Vagina (tissue), 2 donors: ENCODE results near the gene BCKDK. TPM values are rescaled to one million over a fixed set of nuclear protein-coding genes. Genes with fewer than 3 reads are reported as not detected.
A peak's percentile ranks its signal among the peaks of the same experiment; 100 is the strongest.
"Not testable (repeated sequence)": the region's sequence is repeated elsewhere in the genome, so short reads cannot be mapped to it uniquely, and the experiment has no call there.

Source experiments
- DNase-seq, 2 donors: peaks; one replicate each; pipeline ENCODE4 v3.0.0-alpha.2; 2017; ENCODE audit errors: extremely low spot score in 2 of 2
- H3K27ac ChIP-seq: fragments of 200-600 bp; sonication (generic); one replicate; pipeline ENCODE4 v1.5.1; 2019
- H3K27me3 ChIP-seq: fragments of 200-600 bp; sonication (generic); one replicate; pipeline ENCODE4 v1.5.1; 2019
- H3K36me3 ChIP-seq, 2 donors: fragments of 200-600 bp; sonication (generic); one replicate each; pipeline ENCODE4 v1.5.1; 2017 to 2019
- H3K4me1 ChIP-seq: fragments of 200-600 bp; sonication (generic); one replicate; pipeline ENCODE4 v1.5.1; 2019
- H3K4me3 ChIP-seq, 2 donors: fragments of 200-600 bp; sonication (generic); 1 replicate in 1 of 2; 2 replicates in 1 of 2; pipeline ENCODE4 v1.5.1; 2016 to 2019
- H3K9me3 ChIP-seq: fragments of 200-600 bp; sonication (generic); one replicate; pipeline ENCODE4 v1.5.1; 2019
- CTCF ChIP-seq, 3 experiments: fragments of 450-650 bp in 2 of 3; fragments of 200-600 bp in 1 of 3; sonication (generic) in 1 of 3; IDR thresholded peaks; one replicate each; pipeline ENCODE4 v1.5.1; 2017 to 2019; ENCODE audit warnings: antibody characterized with exemption in 3 of 3, mild to moderate bottlenecking in 2 of 3, moderate library complexity in 2 of 3
- POLR2A ChIP-seq, 2 donors: fragments of 450-650 bp; IDR thresholded peaks; one replicate each; pipeline ENCODE4 v1.6.1; 2017; ENCODE audit warnings: antibody characterized with exemption in 2 of 2, mild to moderate bottlenecking in 2 of 2, moderate library complexity in 2 of 2
- POLR2AphosphoS5 ChIP-seq, 2 donors: sonication (generic); formaldehyde crosslinking; IDR thresholded peaks; one replicate each; pipeline ENCODE4 v1.9.0; 2017; ENCODE audit warnings: antibody characterized with exemption in 2 of 2, mild to moderate bottlenecking in 2 of 2, low read depth in 1 of 2; ENCODE audit not compliant: insufficient read depth in 1 of 2
- intact Hi-C: fragments of 100-400 bp; cut with DNase I; formaldehyde crosslinking; loops from one replicate; pipeline ENCODE4 v1.15.1; 2023
- total RNA-seq: library from RNA; depleted of rRNA; stranded (reverse); fragments of >200 nt; gene quantifications from one replicate; pipeline ENCODE4 v1.2.3, GENCODE V29; 2016

Gene BCKDK
- total RNA-seq, 1 donor from 2014 or later, result 48.9 TPM

- DNase-seq, result peak in 1 of 2 donors; percentile 85
- Histone ChIP-seq H3K9me3 (no peaks in the 10 kb centered on the region), H3K4me3 (peak overlapping the region in 1 of 2 donors; percentile 8), H3K36me3 (no peaks in the 10 kb centered on the region), H3K27ac (peak overlapping the region; percentile 67), H3K27me3 (no peaks in the 10 kb centered on the region), H3K4me1 (peaks cover 44% of the 10 kb centered on the region)
- intact Hi-C loops, result no loop called here
- TF ChIP-seq POLR2AphosphoS5 (IDR thresholded peaks at IDR 0.05; ENCODE audit: insufficient read depth in 1 of 2, low read depth in 1 of 2) (peak; percentile 19 to 62), CTCF (IDR thresholded peaks at IDR 0.05) (no peak)
Observed at GRCh38 chr16:31138621-31139578, 30.7 kb downstream of the BCKDK start.

- H3K4me1 ChIP-seq, result peaks cover 39% of the 10 kb centered on the region
- H3K4me3 ChIP-seq, H3K9me3 ChIP-seq, DNase-seq, H3K36me3 ChIP-seq, H3K27me3 ChIP-seq: not testable (repeated sequence)
- intact Hi-C loops, result loop anchor here (5.0 to 10.0 kb wide), 3 partner anchors 56 to 154 kb away; partner anchors contain the start of genes HSD3B7, PRSS53 and STX4
- H3K27ac ChIP-seq, result peak overlapping the region; percentile 87
Observed at GRCh38 chr16:31141071-31141469, 32.9 kb downstream of the BCKDK start.

GRCh38 chr16:31141489-31142108 is 33.4 kb downstream of the BCKDK start:
- no peaks in the 10 kb centered on the region for H3K27me3 ChIP-seq
- H3K36me3 ChIP-seq, result no peaks in the 10 kb centered on the region
- DNase-seq, result peak in 1 of 2 donors; percentile 92
- H3K4me3 ChIP-seq, result peak overlapping the region; percentile 33 to 51
- peak overlapping the region; percentile 87 for H3K27ac ChIP-seq
- peaks cover 39% of the 10 kb centered on the region for H3K4me1 ChIP-seq
- H3K9me3 ChIP-seq, result no peaks in the 10 kb centered on the region
- no peak for TF ChIP-seq POLR2A (IDR thresholded peaks at IDR 0.05)
- no peak for TF ChIP-seq CTCF (IDR thresholded peaks at IDR 0.05)
- TF ChIP-seq POLR2AphosphoS5 (IDR thresholded peaks at IDR 0.05; ENCODE audit: insufficient read depth in 1 of 2, low read depth in 1 of 2), result no peak
- intact Hi-C loops, result loop anchor here (2.0 to 10.0 kb wide), 4 partner anchors 37 to 154 kb away; partner anchors contain the start of genes HSD3B7, PRSS53 and STX4

- TF ChIP-seq POLR2A (IDR thresholded peaks at IDR 0.05), result peak in 1 of 2 donors; percentile 18
- TF ChIP-seq POLR2AphosphoS5 (IDR thresholded peaks at IDR 0.05; ENCODE audit: insufficient read depth in 1 of 2, low read depth in 1 of 2), result peak; percentile 68 to 78
- peak; percentile 96 to 97 (median 97) for TF ChIP-seq CTCF (IDR thresholded peaks at IDR 0.05)
- H3K9me3 ChIP-seq, result no peaks in the 10 kb centered on the region
- intact Hi-C loops, result loop anchor here (2.0 to 10.0 kb wide), 4 partner anchors 36 to 155 kb away; partner anchors contain the start of genes HSD3B7, PRSS53 and STX4
Observed at GRCh38 chr16:31142109-31143010, 34.2 kb downstream of the BCKDK start.

More at GRCh38 chr16:31142109-31143010, 34.2 kb downstream of the BCKDK start:
- Histone ChIP-seq H3K4me1 (peaks cover 39% of the 10 kb centered on the region), H3K4me3 (peak overlapping the region; percentile 51 to 70), H3K27me3 (no peaks in the 10 kb centered on the region), H3K27ac (peak overlapping the region; percentile 87), H3K36me3 (no peaks in the 10 kb centered on the region)
- DNase-seq, result peak; percentile 99 to 100
